ENCODE measurements around the gene PDCD5.
"Not testable (repeated sequence)": the region's sequence is repeated elsewhere in the genome, so short reads cannot be mapped to it uniquely, and the experiment has no call there.

DNA sequence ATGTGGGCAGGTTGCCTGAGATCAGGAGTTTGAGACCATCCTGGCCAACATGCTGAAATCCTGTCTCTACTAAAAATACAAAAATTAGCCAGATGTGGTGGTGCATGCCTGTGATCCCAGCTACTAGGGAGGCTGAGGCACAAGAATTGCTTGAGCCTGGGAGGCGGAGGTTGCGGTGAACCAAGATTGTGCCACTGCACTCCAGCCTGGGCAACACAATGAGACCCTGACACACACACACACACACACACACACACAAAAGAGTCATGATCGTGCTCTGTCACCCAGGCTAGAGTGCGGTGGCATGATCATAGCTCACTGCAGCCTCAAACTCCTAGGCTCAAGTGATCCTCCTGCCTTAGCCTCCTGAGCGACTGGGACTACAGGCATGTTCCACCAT, 39.6 kb upstream of the PDCD5 start:
- TF ChIP-seq, protein P1, sequence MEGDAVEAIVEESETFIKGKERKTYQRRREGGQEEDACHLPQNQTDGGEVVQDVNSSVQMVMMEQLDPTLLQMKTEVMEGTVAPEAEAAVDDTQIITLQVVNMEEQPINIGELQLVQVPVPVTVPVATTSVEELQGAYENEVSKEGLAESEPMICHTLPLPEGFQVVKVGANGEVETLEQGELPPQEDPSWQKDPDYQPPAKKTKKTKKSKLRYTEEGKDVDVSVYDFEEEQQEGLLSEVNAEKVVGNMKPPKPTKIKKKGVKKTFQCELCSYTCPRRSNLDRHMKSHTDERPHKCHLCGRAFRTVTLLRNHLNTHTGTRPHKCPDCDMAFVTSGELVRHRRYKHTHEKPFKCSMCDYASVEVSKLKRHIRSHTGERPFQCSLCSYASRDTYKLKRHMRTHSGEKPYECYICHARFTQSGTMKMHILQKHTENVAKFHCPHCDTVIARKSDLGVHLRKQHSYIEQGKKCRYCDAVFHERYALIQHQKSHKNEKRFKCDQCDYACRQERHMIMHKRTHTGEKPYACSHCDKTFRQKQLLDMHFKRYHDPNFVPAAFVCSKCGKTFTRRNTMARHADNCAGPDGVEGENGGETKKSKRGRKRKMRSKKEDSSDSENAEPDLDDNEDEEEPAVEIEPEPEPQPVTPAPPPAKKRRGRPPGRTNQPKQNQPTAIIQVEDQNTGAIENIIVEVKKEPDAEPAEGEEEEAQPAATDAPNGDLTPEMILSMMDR (IDR thresholded peaks at IDR 0.05), result not testable (repeated sequence)
- not testable (repeated sequence) for TF ChIP-seq POLR2A, POLR2AphosphoS5 (IDR thresholded peaks at IDR 0.05)

Data from prostate gland (tissue), 2 donors.